Caco-2 (cell line): ENCODE results near the gene ZNF619. TPM values are rescaled to one million over a fixed set of nuclear protein-coding genes. Genes with fewer than 3 reads are reported as not detected.

ENCODE experiments used
- BruUV-seq: library from RNA; stranded (reverse); fragments of 400-500 nt; replicated peaks from 2 replicates; lab custom pipeline; 2021; lab: Mats Ljungman, UMichigan
- CTCF ChIA-PET: fragments of 300-600 bp; sonication (Branson Sonifier 250); formaldehyde crosslinking; loops from one replicate; lab custom pipeline; 2022; ENCODE audit warnings: antibody characterized with exemption; lab: Charles Lee
- POLR2A ChIA-PET: fragments of 300-600 bp; sonication (Branson Sonifier 250); formaldehyde crosslinking; loops from one replicate; lab custom pipeline; 2022; ENCODE audit warnings: antibody characterized with exemption; lab: Charles Lee
- DNase-seq, 2 experiments: peaks; one replicate each; pipeline versions ENCODE4 v3.0.0 to v3.0.0-alpha.2; 2020 to 2022
- H3K27me3 ChIP-seq: replicated peaks from 2 replicates; pipeline ENCODE4 v1.6.0; 2011; ENCODE audit warnings: low read length; ENCODE audit not compliant: control insufficient read depth, insufficient read depth
- H3K36me3 ChIP-seq: 2 replicates; pipeline ENCODE4 v1.5.1; 2011; ENCODE audit warnings: low read length; ENCODE audit not compliant: control insufficient read depth, insufficient read depth
- H3K4me1 ChIP-seq: fragments of 250-450 bp; sonication (Bioruptor Pico); 2 replicates; pipeline ENCODE4 v1.5.1; 2020; ENCODE audit warnings: mild to moderate bottlenecking
- H3K4me3 ChIP-seq: 2 replicates; pipeline ENCODE4 v1.5.1; 2011; ENCODE audit warnings: low read depth, mild to moderate bottlenecking, control low read depth, low read length
- H3K9me3 ChIP-seq: fragments of 250-450 bp; sonication (Bioruptor Pico); 2 replicates; pipeline ENCODE4 v1.5.1; 2020; ENCODE audit warnings: mild to moderate bottlenecking, moderate library complexity
- H3K27ac Mint-ChIP-seq: one replicate; pipeline ENCODE4 v1.8.0; 2022; ENCODE audit warnings: mixed read lengths; ENCODE audit not compliant: unreplicated experiment
- H3K27me3 Mint-ChIP-seq: one replicate; pipeline ENCODE4 v1.8.0; 2022; ENCODE audit warnings: mixed read lengths; ENCODE audit not compliant: insufficient read depth, unreplicated experiment
- H3K36me3 Mint-ChIP-seq: one replicate; pipeline ENCODE4 v1.8.0; 2022; ENCODE audit warnings: mild to moderate bottlenecking, mixed read lengths; ENCODE audit not compliant: insufficient read depth, unreplicated experiment
- H3K4me1 Mint-ChIP-seq: one replicate; pipeline ENCODE4 v1.8.0; 2022; ENCODE audit warnings: low read depth, mixed read lengths; ENCODE audit not compliant: unreplicated experiment
- H3K4me3 Mint-ChIP-seq: one replicate; pipeline ENCODE4 v1.8.0; 2022; ENCODE audit warnings: mild to moderate bottlenecking, moderate library complexity, mixed read lengths; ENCODE audit not compliant: unreplicated experiment
- H3K9me3 Mint-ChIP-seq: one replicate; pipeline ENCODE4 v1.8.0; 2022; ENCODE audit warnings: mixed read lengths; ENCODE audit not compliant: unreplicated experiment
- CTCF ChIP-seq, 2 experiments: fragments of 200-600 bp in 1 of 2; IDR thresholded peaks; 1 replicate in 1 of 2; 2 replicates in 1 of 2; pipeline versions ENCODE4 v1.5.1 to v1.8.0; 2011 to 2022; ENCODE audit warnings: antibody characterized with exemption in 1 of 2, control low read depth in 1 of 2, inconsistent platforms in 1 of 2, low read depth in 1 of 2, low read length in 1 of 2, mild to moderate bottlenecking in 1 of 2, moderate library complexity in 1 of 2; ENCODE audit not compliant: insufficient read depth in 1 of 2, severe bottlenecking in 1 of 2, unreplicated experiment in 1 of 2
- intact Hi-C: fragments of 100-400 bp; cut with micrococcal nuclease; formaldehyde crosslinking; loops from one replicate; pipeline ENCODE4 v1.10.0; 2022; ENCODE audit not compliant: unreplicated experiment
- total RNA-seq: library from RNA; stranded (reverse); gene quantifications from 2 replicates; pipeline ENCODE4 v1.2.3, GENCODE V29; 2022

ZNF619 gene
- total RNA-seq, 1 experiment from 2014 or later, result 6.8 TPM

DNA sequence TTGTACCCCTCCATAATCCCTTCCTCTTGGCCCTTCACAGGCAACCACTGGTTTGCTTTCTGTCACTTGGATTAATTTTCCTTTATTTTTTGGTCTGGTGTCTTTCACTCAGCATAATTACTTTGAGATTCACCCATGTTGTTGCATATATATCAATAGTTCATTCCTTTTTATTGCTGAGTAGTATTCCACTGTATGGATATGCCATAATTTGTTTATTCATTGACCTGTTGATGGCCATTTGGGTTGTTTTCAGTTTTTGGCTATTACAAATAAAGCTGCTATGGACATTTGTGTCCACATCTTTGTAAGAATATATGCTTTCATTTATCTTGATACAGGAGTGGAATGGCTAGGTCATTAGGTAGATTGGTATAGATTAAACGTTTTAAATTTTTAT, 41.9 kb downstream of the ZNF619 start:
- Histone ChIP-seq H3K9me3 (no peaks in the 10 kb centered on the region), H3K4me3 (no peak overlapping the region), H3K4me1 (no peaks in the 10 kb centered on the region), H3K27me3 (no peaks in the 10 kb centered on the region), H3K36me3 (no peaks in the 10 kb centered on the region)
- Mint-ChIP-seq H3K4me1 (no peaks in the 10 kb centered on the region), H3K4me3 (no peak overlapping the region), H3K9me3 (no peaks in the 10 kb centered on the region), H3K27ac (no peak overlapping the region), H3K27me3 (no peaks in the 10 kb centered on the region), H3K36me3 (peaks cover 27% of the 10 kb centered on the region)
- no TSS peak for BruUV-seq
- intact Hi-C loops, result no loop called here
- DNase-seq, result no peak
- no peak for TF ChIP-seq CTCF (IDR thresholded peaks at IDR 0.05; ENCODE audit: insufficient read depth in 1 of 2, low read depth in 1 of 2, low read length in 1 of 2, severe bottlenecking in 1 of 2, unreplicated experiment in 1 of 2)
- ChIA-PET CTCF (no interaction called here), POLR2A (no interaction called here)

DNA sequence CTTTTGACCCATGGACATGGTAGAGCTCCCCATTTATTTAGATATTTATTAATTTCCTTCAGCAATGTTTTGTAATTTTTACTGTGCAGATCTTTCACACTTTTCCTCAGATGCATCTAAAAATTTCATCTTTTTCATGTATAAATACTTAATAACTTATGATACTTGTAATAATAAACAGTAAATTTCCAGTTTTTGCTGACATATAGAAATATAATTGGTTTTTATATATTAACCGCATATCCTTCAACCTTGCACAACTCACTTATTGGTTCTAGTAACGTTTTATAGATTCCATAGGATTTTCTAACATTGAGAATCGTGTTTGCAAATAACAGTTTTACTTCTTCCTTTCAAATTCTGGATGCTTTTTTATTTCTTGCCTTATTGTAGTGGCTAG, 44.3 kb downstream of the ZNF619 start:
- DNase-seq, result no peak
- Mint-ChIP-seq H3K4me3 (no peak overlapping the region), H3K27me3 (no peaks in the 10 kb centered on the region), H3K27ac (no peak overlapping the region), H3K36me3 (peaks cover 22% of the 10 kb centered on the region), H3K4me1 (no peaks in the 10 kb centered on the region), H3K9me3 (no peaks in the 10 kb centered on the region)
- Histone ChIP-seq H3K9me3 (no peaks in the 10 kb centered on the region), H3K27me3 (no peaks in the 10 kb centered on the region), H3K36me3 (no peaks in the 10 kb centered on the region), H3K4me1 (no peaks in the 10 kb centered on the region), H3K4me3 (no peak overlapping the region)
- TF ChIP-seq CTCF (IDR thresholded peaks at IDR 0.05; ENCODE audit: insufficient read depth in 1 of 2, low read depth in 1 of 2, low read length in 1 of 2, severe bottlenecking in 1 of 2, unreplicated experiment in 1 of 2), result no peak
- ChIA-PET POLR2A (no interaction called here), CTCF (no interaction called here)
- BruUV-seq, result no TSS peak
- intact Hi-C loops, result no loop called here

DNA sequence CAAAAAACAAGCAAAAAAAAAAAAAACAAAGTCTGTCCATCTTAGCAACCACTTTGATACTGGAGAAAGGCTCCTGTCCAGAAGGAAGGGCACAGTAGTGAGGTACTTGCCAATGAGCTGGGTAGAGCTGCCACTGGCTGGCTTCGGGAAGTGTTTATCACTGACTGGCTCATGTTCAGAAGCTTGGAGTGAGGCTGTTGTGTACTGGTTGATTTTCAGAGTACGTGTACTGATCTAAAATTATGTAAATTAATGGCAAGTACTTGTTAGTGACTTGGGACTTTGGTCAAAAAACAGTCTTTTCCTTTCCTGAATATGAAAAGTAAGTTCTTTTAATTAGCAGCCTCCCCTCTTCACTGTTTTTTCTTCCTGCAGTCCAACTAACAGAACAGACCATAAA, 46.9 kb downstream of the ZNF619 start:
- peaks cover 28% of the 10 kb centered on the region for H3K36me3 Mint-ChIP-seq
- no peaks in the 10 kb centered on the region for H3K27me3 Mint-ChIP-seq
- H3K4me1 Mint-ChIP-seq, result no peaks in the 10 kb centered on the region
- H3K4me1 ChIP-seq, result no peaks in the 10 kb centered on the region
- BruUV-seq, result no TSS peak
- TF ChIP-seq CTCF (IDR thresholded peaks at IDR 0.05; ENCODE audit: insufficient read depth in 1 of 2, low read depth in 1 of 2, low read length in 1 of 2, severe bottlenecking in 1 of 2, unreplicated experiment in 1 of 2), result no peak
- H3K4me3 ChIP-seq, result peak overlapping the region; percentile 91; the same call in 1 of the 2 replicates
- no peaks in the 10 kb centered on the region for H3K27me3 ChIP-seq
- H3K36me3 ChIP-seq, result no peaks in the 10 kb centered on the region; the same call in 1 of the 2 replicates
- peak overlapping the region; percentile 97 for H3K4me3 Mint-ChIP-seq
- H3K9me3 ChIP-seq, result no peaks in the 10 kb centered on the region
- H3K9me3 Mint-ChIP-seq, result no peaks in the 10 kb centered on the region
- CTCF ChIA-PET, result interaction anchor here (2.9 kb wide), 1 partner anchor 18 kb away, joined by 22 read pairs; the partner anchor contains the start of gene ZNF620
- intact Hi-C loops, result loop anchor here (1.0 to 2.0 kb wide), 2 partner anchors 17 to 47 kb away; partner anchors contain the start of genes ZNF619 and ZNF620
- no peak for DNase-seq
- H3K27ac Mint-ChIP-seq, result peak overlapping the region; percentile 99
- POLR2A ChIA-PET, result interaction anchor here (2.0 kb wide), 1 partner anchor 18 kb away, joined by 22 read pairs; the partner anchor contains the start of gene ZNF620
